Karpas-422 (cell line): ENCODE data around the gene RAC2. TPM values are rescaled to one million over a fixed set of nuclear protein-coding genes. Genes with fewer than 3 reads are reported as not detected.

ENCODE experiments used
- DNase-seq: peaks from one replicate; pipeline ENCODE4 v3.0.0-alpha.2; 2015
- H2AFZ ChIP-seq: fragments of 200-600 bp; sonication (generic); 2 replicates; pipeline ENCODE4 v1.6.1; 2014; ENCODE audit warnings: antibody characterized with exemption, low read length, mixed read lengths
- H3K27ac ChIP-seq: fragments of 200-600 bp; sonication (generic); 2 replicates; pipeline ENCODE4 v1.5.1; 2014; ENCODE audit warnings: mild to moderate bottlenecking, low read length, moderate library complexity
- H3K27me3 ChIP-seq: fragments of 200-600 bp; sonication (generic); 2 replicates; pipeline ENCODE4 v1.6.1; 2014; ENCODE audit warnings: low read length, mixed read lengths
- H3K36me3 ChIP-seq: fragments of 200-600 bp; sonication (generic); 2 replicates; pipeline ENCODE4 v1.6.1; 2014; ENCODE audit warnings: low read length, mixed read lengths; ENCODE audit not compliant: insufficient read depth
- H3K4me1 ChIP-seq: fragments of 200-600 bp; sonication (generic); 2 replicates; pipeline ENCODE4 v1.6.1; 2014; ENCODE audit warnings: mild to moderate bottlenecking, low read length, mixed read lengths
- H3K4me2 ChIP-seq: fragments of 200-600 bp; sonication (generic); 2 replicates; pipeline ENCODE4 v1.6.1; 2014; ENCODE audit warnings: low read length, low read depth, mild to moderate bottlenecking; ENCODE audit not compliant: poor library complexity, severe bottlenecking
- H3K4me3 ChIP-seq: fragments of 200-600 bp; sonication (generic); 2 replicates; pipeline ENCODE4 v1.5.1; 2014; ENCODE audit warnings: mild to moderate bottlenecking, antibody characterized with exemption, low read length, mixed read lengths
- H3K79me2 ChIP-seq: fragments of 200-600 bp; sonication (generic); 2 replicates; pipeline ENCODE4 v1.6.1; 2014; ENCODE audit warnings: mild to moderate bottlenecking, low read length, mixed read lengths
- H3K9ac ChIP-seq: fragments of 200-600 bp; sonication (generic); 2 replicates; pipeline ENCODE4 v1.6.0; 2014; ENCODE audit warnings: low read length
- H3K9me2 ChIP-seq: fragments of 200-600 bp; sonication (generic), shearing (Covaris generic); replicated peaks from 2 replicates; pipeline ENCODE4 v1.6.0; 2014; ENCODE audit warnings: mild to moderate bottlenecking, low read length, moderate library complexity; ENCODE audit not compliant: insufficient read depth
- H3K9me3 ChIP-seq: fragments of 300-700, 200-600 bp; sonication (generic); 2 replicates; pipeline ENCODE4 v1.6.1; 2014; ENCODE audit warnings: low read length, mixed read lengths
- H4K20me1 ChIP-seq: fragments of 200-600 bp; sonication (generic); 2 replicates; pipeline ENCODE4 v1.6.1; 2014; ENCODE audit warnings: mild to moderate bottlenecking, antibody characterized with exemption, low read length, low read depth; ENCODE audit not compliant: insufficient read depth
- total RNA-seq: library from RNA; depleted of rRNA; stranded (reverse); fragments of >200 nt; shearing (Covaris generic); gene quantifications from 2 replicates; pipeline ENCODE4 v1.2.3, GENCODE V29; 2014; ENCODE audit warnings: low replicate concordance

Gene RAC2
- total RNA-seq, 1 experiment from 2014 or later: 294 TPM

DNA sequence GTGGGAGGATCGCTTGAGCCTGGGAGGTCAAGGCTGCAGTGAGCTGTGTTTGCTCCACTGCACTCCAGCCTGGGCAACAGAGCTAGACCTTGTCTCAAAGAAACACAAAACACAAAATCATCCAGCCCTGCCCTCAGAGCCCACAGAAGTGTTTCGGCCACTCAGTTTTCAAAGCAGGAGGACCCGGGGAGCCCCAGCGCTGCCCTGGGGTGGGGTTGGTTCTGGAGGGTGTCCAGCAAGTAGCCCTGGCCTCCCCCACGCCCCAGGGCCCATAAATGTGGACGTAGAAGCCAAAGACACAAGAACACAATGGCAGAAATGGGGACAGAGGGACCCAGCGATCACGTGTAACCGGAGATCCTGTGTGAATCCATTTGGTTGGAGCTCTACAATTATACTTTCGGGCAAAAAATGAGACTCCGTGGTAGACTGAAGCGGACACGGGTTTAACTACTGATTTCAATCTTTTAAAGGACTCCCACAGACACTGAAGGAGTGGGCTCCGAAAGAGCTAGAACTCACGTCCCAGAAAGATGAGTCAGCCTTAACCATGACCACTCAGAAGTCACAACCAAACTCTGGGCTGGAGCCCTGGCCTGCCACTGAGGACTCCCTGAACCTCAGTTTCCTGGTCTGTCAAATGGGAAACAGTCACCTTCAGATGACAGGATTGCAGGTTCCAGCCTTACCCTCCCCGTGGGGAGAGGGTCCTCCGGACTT, 29.2 kb upstream of the RAC2 start:
- DNase-seq: no peak
- Histone ChIP-seq H4K20me1 (no peaks in the 10 kb centered on the region), H3K27me3 (no peaks in the 10 kb centered on the region; the same call in 1 of the 2 replicates), H3K4me1 (peaks cover 48% of the 10 kb centered on the region), H2AFZ (no peak overlapping the region), H3K9me2 (no peaks in the 10 kb centered on the region), H3K79me2 (no peaks in the 10 kb centered on the region), H3K36me3 (no peaks in the 10 kb centered on the region), H3K9me3 (no peaks in the 10 kb centered on the region), H3K9ac (no peak overlapping the region), H3K4me2 (no peak overlapping the region), H3K4me3 (no peak overlapping the region), H3K27ac (no peak overlapping the region)

DNA sequence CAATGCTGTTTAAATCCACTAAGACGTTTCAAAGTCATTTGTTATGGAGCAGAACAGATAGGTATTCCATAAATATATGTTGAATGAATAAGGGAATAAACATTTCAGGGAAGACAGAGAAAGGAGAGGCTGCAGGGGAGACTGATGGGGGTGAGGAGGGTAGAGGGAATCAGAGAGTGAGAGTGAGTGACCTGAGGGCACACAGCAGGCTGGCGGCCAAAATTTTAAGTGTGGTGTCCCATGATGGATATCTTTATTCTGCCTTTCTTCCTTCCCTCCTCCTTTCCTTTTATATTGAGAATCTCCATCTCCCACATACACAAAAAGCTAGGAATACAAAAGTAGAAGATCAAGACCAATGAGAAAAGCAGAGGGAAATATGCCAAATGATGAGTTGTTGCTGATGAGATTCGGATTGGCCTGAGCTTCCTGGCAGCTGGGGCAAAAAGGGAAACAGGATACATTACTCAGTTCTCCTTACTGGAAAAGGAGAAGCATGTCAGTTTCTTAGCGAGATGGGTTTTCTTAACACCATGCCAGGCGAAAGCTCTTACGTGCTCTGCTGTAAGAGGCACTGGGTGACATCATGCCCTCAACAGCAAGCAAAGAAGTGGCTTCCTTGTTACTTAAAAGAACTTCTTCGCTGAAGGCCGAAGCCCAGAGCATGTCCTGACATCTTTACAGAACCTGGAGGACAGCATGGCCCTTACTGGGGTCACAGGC, 27.0 kb upstream of the RAC2 start:
- H3K27ac ChIP-seq: no peak overlapping the region
- H3K4me2 ChIP-seq: no peak overlapping the region
- H3K36me3 ChIP-seq: no peaks in the 10 kb centered on the region
- H3K4me1 ChIP-seq: peaks cover 59% of the 10 kb centered on the region
- H3K9me3 ChIP-seq: no peaks in the 10 kb centered on the region
- DNase-seq: no peak
- no peak overlapping the region for H2AFZ ChIP-seq
- no peaks in the 10 kb centered on the region for H4K20me1 ChIP-seq
- no peak overlapping the region for H3K4me3 ChIP-seq
- no peaks in the 10 kb centered on the region for H3K79me2 ChIP-seq
- H3K9ac ChIP-seq: no peak overlapping the region
- no peaks in the 10 kb centered on the region for H3K9me2 ChIP-seq
- no peaks in the 10 kb centered on the region; the same call in 1 of the 2 replicates for H3K27me3 ChIP-seq

DNA sequence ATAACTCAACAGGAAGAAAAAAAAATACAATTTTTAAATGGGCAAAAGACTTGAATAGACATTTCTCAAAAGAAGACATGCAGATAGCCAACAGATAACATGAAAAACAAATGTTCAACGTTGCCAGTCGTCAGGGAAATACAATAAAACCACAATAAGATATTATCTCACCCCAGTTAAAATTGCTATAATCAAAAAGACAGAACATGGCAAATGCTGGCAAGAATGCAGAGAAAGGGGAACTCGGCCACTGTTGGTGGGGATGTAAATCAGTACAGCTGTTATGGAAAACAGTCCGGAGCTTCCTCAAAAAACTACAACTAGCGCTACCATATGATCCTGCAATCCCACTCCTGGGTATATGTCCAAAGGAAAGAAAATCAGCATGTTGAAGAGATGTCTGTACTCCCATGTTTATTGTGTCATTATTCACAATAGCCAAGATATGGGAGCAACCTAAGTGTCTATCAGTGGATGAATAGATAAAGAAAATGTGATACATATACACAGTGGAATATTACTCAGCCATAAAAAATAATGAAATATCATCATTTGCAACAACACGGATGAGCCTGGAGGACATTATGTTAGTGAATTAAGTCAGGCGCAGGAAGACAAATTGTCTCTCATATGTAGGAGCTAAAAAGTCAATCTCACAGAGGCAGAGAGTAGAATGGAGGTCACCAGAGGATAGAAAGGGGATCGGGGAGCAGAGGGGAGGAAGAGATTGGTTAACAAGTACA, 26.0 kb upstream of the RAC2 start:
- Histone ChIP-seq H3K9me3 (no peaks in the 10 kb centered on the region), H2AFZ (no peak overlapping the region), H3K4me2 (peak overlapping the region; percentile 40)

DNA sequence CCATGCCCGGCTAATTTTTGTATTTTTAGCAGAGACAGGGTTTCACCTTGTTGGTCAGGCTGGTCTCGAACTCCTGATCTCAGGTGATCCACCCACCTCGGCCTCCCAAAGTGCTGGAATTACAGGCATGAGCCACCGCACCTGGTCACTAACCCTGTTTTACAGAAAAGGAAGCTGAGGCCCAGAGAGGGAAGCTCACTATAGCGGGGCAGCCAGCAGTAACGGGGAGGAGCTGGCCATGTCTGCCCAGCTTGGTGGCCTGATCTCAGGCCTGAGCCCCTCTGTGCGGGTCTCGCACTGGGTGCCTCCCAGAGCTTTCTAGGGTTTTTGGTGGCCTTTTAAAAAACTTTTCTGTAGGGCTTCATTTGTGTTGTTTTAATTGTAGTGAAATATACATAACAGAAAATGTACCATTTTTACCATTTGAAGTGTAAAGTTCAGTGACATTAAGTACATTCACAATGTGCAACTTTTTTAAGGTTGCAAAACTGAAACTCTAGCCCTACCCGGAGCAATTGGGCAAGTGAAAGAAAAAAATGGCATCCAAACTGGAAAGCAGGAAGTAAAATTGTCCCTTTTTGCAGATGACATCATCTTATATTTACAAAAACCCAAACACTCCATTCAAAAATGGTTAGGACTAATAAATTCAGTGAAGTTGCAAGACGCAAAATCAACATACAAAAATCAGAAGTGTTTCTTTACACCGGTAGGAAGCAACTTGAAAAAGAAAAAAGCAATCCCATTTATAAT, 23.8 kb upstream of the RAC2 start:
- Histone ChIP-seq H3K9me3 (peaks cover 9% of the 10 kb centered on the region), H3K4me2 (peak overlapping the region; percentile 73), H3K27me3 (no peaks in the 10 kb centered on the region; the same call in 1 of the 2 replicates), H3K4me3 (no peak overlapping the region), H3K79me2 (no peaks in the 10 kb centered on the region), H3K36me3 (no peaks in the 10 kb centered on the region), H3K9me2 (no peaks in the 10 kb centered on the region), H3K27ac (no peak overlapping the region), H3K9ac (no peak overlapping the region), H4K20me1 (no peaks in the 10 kb centered on the region), H2AFZ (no peak overlapping the region), H3K4me1 (peaks cover 33% of the 10 kb centered on the region)
- DNase-seq: no peak

More for the DNA sequence above, 26.0 kb upstream of the RAC2 start:
- no peaks in the 10 kb centered on the region for H3K36me3 ChIP-seq
- H3K4me3 ChIP-seq: no peak overlapping the region
- no peak overlapping the region for H3K9ac ChIP-seq
- H3K9me2 ChIP-seq: no peaks in the 10 kb centered on the region
- no peaks in the 10 kb centered on the region for H3K79me2 ChIP-seq
- peaks cover 54% of the 10 kb centered on the region for H3K4me1 ChIP-seq
- no peak overlapping the region for H3K27ac ChIP-seq
- DNase-seq: peak; percentile 62
- no peaks in the 10 kb centered on the region for H4K20me1 ChIP-seq
- no peaks in the 10 kb centered on the region; the same call in 1 of the 2 replicates for H3K27me3 ChIP-seq

DNA sequence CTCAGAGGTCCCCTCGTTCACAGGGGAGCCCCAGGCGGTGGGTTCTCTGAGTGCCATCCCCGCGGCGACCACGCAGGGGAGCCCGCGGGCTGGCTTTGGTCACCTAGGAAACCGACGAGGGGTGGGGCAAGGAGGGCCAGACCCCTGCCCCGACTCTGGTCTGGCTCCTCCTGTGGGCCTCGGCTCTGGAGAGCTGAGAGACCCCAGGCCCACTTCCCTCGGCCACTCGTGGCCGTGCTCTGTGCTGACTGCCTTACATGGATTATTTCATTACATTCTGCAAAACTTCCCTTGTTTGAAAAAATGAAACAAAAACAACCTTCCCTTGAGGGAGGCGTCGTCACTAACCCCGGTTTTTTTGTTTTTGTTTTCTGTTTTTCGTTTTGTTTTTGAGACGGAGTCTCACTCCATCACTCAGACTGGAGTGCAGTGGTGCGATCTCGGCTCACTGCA, 23.1 kb upstream of the RAC2 start:
- Histone ChIP-seq H3K79me2 (no peaks in the 10 kb centered on the region), H3K4me1 (peaks cover 28% of the 10 kb centered on the region), H3K9me2 (no peaks in the 10 kb centered on the region), H3K9me3 (peaks cover 9% of the 10 kb centered on the region), H3K9ac (peak overlapping the region; percentile 43; the same call in 1 of the 2 replicates), H4K20me1 (no peaks in the 10 kb centered on the region), H2AFZ (peak overlapping the region; percentile 74; the same call in 1 of the 2 replicates), H3K4me2 (peak overlapping the region; percentile 73), H3K36me3 (no peaks in the 10 kb centered on the region), H3K4me3 (peak overlapping the region; percentile 64; the same call in 1 of the 2 replicates), H3K27ac (no peak overlapping the region), H3K27me3 (no peaks in the 10 kb centered on the region; the same call in 1 of the 2 replicates)
- DNase-seq: peak; percentile 81

DNA sequence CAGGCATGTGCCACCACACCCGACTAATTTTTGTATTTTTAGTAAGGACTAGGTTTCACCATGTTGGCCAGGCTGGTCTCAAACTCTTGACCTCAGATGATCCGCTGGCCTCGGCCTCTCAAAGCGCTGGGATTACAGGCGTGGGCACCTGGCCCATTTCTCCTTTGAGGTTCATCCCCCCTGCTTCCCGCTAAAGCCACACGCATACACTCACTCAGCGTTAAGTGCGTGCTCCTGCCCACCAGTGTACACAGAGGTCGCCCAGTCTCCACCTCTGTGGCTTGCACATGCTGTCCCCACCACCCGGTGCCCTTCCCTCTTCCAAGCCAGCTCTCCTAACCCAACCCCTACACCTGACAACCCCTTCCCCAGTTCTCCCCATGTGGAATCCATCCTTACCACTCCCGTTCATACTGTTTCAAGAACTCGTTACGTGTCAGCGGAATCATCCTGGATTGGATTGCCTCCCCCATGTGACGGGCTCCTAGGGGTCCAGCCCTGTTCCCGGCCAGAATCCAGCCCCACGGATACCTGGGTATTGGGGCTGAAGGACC, 22.6 kb upstream of the RAC2 start:
- H3K27me3 ChIP-seq: no peaks in the 10 kb centered on the region; the same call in 1 of the 2 replicates
- no peaks in the 10 kb centered on the region for H4K20me1 ChIP-seq
- no peak overlapping the region for H3K4me3 ChIP-seq
- peaks cover 25% of the 10 kb centered on the region for H3K4me1 ChIP-seq
- no peak overlapping the region for H2AFZ ChIP-seq
- no peak overlapping the region for H3K27ac ChIP-seq
- peak overlapping the region; percentile 73 for H3K4me2 ChIP-seq
- no peak for DNase-seq
- no peaks in the 10 kb centered on the region for H3K9me2 ChIP-seq
- H3K9ac ChIP-seq: no peak overlapping the region
- H3K79me2 ChIP-seq: no peaks in the 10 kb centered on the region
- H3K9me3 ChIP-seq: peaks cover 9% of the 10 kb centered on the region
- no peaks in the 10 kb centered on the region for H3K36me3 ChIP-seq

DNA sequence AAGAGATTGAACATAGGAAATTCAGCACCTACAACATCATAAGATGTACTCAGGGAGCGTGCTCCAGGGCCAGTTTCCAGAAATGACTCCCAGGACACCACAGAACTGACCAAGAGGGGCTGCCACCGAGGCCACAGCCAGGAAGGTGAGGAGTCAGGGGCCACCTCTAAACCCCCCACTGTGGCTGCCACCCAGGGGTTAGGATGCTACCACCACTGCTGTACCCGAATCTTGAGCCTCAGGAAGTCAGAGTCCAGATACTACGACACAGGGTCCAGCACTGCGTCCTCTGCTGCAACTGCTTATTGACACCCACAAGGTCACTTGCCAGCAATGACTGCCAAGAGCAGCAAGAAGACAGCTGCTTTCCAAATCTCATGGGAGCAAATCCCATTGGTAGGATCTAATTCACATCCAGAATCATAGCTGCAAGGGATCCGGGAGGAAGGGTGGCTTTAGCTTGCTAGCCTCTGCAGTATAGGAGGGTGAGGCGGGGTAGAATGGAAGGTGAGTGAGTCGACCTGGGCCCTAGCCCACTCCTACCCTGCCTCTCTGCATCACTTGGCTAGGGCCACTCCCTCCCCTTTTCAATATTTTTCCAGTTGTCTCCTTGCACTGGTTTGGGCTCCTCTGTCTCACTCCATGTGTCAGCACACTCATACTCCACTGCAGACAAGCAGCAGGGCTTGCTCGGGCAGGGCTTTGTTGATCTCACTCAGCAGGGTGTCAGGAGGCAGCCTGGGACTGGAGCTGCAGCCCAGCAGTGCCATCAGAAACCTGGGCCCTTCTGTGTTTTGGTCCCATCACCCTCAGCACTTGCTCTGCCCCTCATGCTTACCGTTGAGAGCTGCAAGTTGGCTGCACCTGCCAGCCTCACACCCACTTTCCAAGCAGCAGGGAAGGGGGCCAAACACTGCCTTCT, 20.2 kb upstream of the RAC2 start:
- Histone ChIP-seq H3K9ac (no peak overlapping the region), H3K27me3 (no peaks in the 10 kb centered on the region; the same call in 1 of the 2 replicates), H3K4me2 (no peak overlapping the region), H3K79me2 (no peaks in the 10 kb centered on the region), H3K36me3 (no peaks in the 10 kb centered on the region), H4K20me1 (no peaks in the 10 kb centered on the region), H3K9me2 (no peaks in the 10 kb centered on the region), H2AFZ (no peak overlapping the region), H3K4me1 (peaks cover 32% of the 10 kb centered on the region), H3K9me3 (peaks cover 9% of the 10 kb centered on the region), H3K4me3 (no peak overlapping the region), H3K27ac (no peak overlapping the region)
- no peak for DNase-seq
